ENCODE results near the gene GJA9. TPM values are rescaled to one million over a fixed set of nuclear protein-coding genes. Genes with fewer than 3 reads are reported as not detected.

Gene GJA9
- total and polyA plus RNA-seq, 2 of the 8 experiments (the other 6 are each of a cell fraction or from before 2014, with no cell fraction given) = not detected

GRCh38 chr1:38888423-38889333 lies 7.3 kb upstream of the GJA9 start:
- no peak overlapping the region for H3K18ac ChIP-seq (ENCODE audit: extremely low read depth, low read length)
- no peak overlapping the region for H2AFZ ChIP-seq (ENCODE audit: low read length)
- no peaks in the 10 kb centered on the region for H4K20me1 ChIP-seq (replicated peaks in 1 of 2; ENCODE audit: control insufficient read depth in 1 of 2, insufficient read depth in 2 of 2, low read length in 2 of 2)
- FAIRE-seq = no peak
- no peaks in the 10 kb centered on the region for H3K23me2 ChIP-seq (ENCODE audit: low read depth, low read length)
- no peak overlapping the region for H2BK120ac ChIP-seq (replicated peaks; ENCODE audit: low read depth, low read length)
- no peak overlapping the region for H3K9ac ChIP-seq (replicated peaks in 1 of 4; ENCODE audit: extremely low read depth in 1 of 4, low read depth in 3 of 4, low read length in 3 of 4)
- H3K27me3 ChIP-seq (replicated peaks in 1 of 4; ENCODE audit: control insufficient read depth in 3 of 4, extremely low read depth in 1 of 4, insufficient read depth in 3 of 4, low read length in 3 of 4) = no peaks in the 10 kb centered on the region; a peak in 1 of 7 replicates
- DNase-seq (ENCODE audit: low read depth in 1 of 2, low spot score in 2 of 2) = no peak
- H3K56ac ChIP-seq (replicated peaks; ENCODE audit: insufficient read length, low read depth, low read length) = no peak overlapping the region
- H2BK5ac ChIP-seq (ENCODE audit: low read depth, low read length) = no peak overlapping the region
- H4K91ac ChIP-seq (replicated peaks; ENCODE audit: insufficient read length, low read length) = no peak overlapping the region
- H2AK5ac ChIP-seq (ENCODE audit: low read depth, low read length) = no peak overlapping the region
- no peak overlapping the region for H3K27ac ChIP-seq (ENCODE audit: low read depth, low read length)
- no peak overlapping the region for H3K14ac ChIP-seq (ENCODE audit: insufficient read length)
- CTCF ChIA-PET (ENCODE audit: partially characterized antibody) = interaction anchor here (0.6 to 1.7 kb wide), 5 partner anchors 23 to 601 kb away, joined by 3 to 9 read pairs (median 3); no protein-coding TSS in a partner anchor
- WGBS, 2 experiments (ENCODE audit: extremely low coverage in 1 of 2, insufficient coverage in 1 of 2, insufficient read length in 1 of 2, insufficient replicate concordance in 2 of 2, low coverage in 1 of 2, low lambda C conversion rate in 2 of 2, missing lambda C conversion rate in 1 of 2) = 85% methylated on average over 9 of the region's 9 CpGs; no CpG with 5 or more reads in 1 of the 2 experiments
- H4K8ac ChIP-seq (ENCODE audit: extremely low read depth, insufficient read depth, low read length) = no peak overlapping the region
- H4K5ac ChIP-seq (ENCODE audit: insufficient read length, low read depth, low read length) = no peak overlapping the region
- no peak overlapping the region for H3K4me2 ChIP-seq (ENCODE audit: insufficient read depth in 1 of 2, low read depth in 2 of 2, low read length in 2 of 2)
- no peak for TF ChIP-seq TEAD4 (IDR thresholded peaks at IDR 0.05; ENCODE audit: low read depth, low read length)
- no peak for TF ChIP-seq RNF2 (IDR thresholded peaks at IDR 0.05; ENCODE audit: borderline replicate concordance, low read depth, low read length, missing control alignments, poor library complexity, severe bottlenecking)
- TF ChIP-seq NRF1 (IDR thresholded peaks at IDR 0.05; ENCODE audit: low read depth, low read length) = no peak
- TF ChIP-seq KDM4A (IDR thresholded peaks at IDR 0.05; ENCODE audit: low read depth, low read length, severe bottlenecking) = no peak
- TF ChIP-seq POLR2A (IDR thresholded peaks at IDR 0.05; ENCODE audit: control extremely low read depth in 1 of 2, low read depth in 2 of 2, low read length in 2 of 2) = no peak
- no peak for TF ChIP-seq POU5F1 (IDR thresholded peaks at IDR 0.05; ENCODE audit: low read depth, low read length)
- H2BK12ac ChIP-seq (ENCODE audit: low read depth, low read length) = no peak overlapping the region
- H3K4me3 ChIP-seq (ENCODE audit: extremely low read depth in 1 of 4, insufficient read depth in 2 of 4, low read depth in 3 of 4, low read length in 4 of 4) = no peak overlapping the region
- no peak overlapping the region for H3K23ac ChIP-seq (ENCODE audit: insufficient read length)
- H2BK20ac ChIP-seq (ENCODE audit: low read length) = no peak overlapping the region
- H3K79me2 ChIP-seq (ENCODE audit: control insufficient read depth in 1 of 2, insufficient read depth in 2 of 2, low read length in 2 of 2) = no peaks in the 10 kb centered on the region
- POLR2A ChIA-PET (ENCODE audit: partially characterized antibody) = interaction anchor here (1.0 to 1.1 kb wide), 2 partner anchors 16 to 45 kb away, joined by 4 read pairs; no protein-coding TSS in a partner anchor
- H3K4ac ChIP-seq (replicated peaks; ENCODE audit: insufficient read length, low read depth, low read length) = no peak overlapping the region
- no peak overlapping the region for H2BK15ac ChIP-seq (ENCODE audit: low read length)
- H3K9me3 ChIP-seq (ENCODE audit: insufficient read depth in 2 of 2, low read depth in 1 of 2, low read length in 1 of 2) = no peaks in the 10 kb centered on the region
- H3K79me1 ChIP-seq (ENCODE audit: low read depth, low read length) = no peaks in the 10 kb centered on the region
- H3K36me3 ChIP-seq (ENCODE audit: control insufficient read depth in 2 of 4, insufficient read depth in 4 of 4, low read length in 3 of 4) = no peaks in the 10 kb centered on the region
- H3K4me1 ChIP-seq (replicated peaks in 1 of 4; ENCODE audit: control insufficient read depth in 3 of 4, insufficient read depth in 4 of 4, low read length in 3 of 4) = peaks cover 0 to 2% (median under 1%) of the 10 kb centered on the region in 4 experiments; a peak in 2 of 7 replicates
